Endometrium (tissue), 2 donors: ENCODE results near the gene CIB1.
"Not testable (repeated sequence)": the region's sequence is repeated elsewhere in the genome, so short reads cannot be mapped to it uniquely, and the experiment has no call there.

Source experiments
- FAIRE-seq: peaks from 2 replicates; lab custom pipeline; 2012; peaks lifted over from hg19 to GRCh38; lab: Jason Lieb, UNC
- donor health status: control.
- donor health status: control.

CIB1 gene

DNA sequence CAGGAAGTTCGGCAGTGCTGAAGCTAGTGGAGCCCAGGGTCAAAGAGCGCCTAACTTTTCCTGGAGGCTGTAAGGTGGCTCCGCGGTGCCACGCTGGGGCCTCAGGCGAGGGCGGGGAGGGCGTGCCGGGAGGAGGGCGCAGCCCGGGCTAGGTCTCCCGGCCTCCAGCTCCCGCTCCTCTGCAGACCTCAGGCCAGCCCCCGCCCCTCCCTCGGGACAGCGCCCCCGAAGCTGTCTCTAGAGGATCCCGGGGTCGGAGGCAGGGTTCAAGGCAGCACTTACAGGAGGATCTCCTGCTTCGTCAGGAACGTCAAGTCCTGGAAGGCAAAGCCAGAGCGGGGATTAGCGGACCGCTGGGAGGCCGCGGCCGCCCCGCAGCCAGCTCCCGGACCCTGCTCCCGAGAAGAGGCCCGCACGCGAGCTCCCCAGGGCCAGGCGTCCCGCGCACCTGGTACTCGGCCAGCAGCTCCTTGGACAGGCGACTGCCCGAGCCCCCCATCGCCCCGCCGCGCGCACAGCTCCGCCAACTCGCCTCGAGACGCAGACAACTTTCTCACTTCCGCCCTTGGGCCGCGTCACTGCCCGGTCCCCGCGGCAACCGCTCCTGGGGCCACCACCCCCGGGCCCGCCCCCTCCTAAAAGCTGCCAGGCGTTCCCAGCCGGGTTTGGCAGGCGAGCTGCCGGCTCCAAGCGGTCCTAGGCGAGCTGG is at the start of gene CIB1:
Gene CIB1, minus strand, starts transcription at position 555 of the 709 bp plus-strand sequence. Its CDS starts 56 bp downstream, at position 499.
- FAIRE-seq, result no peak

GRCh38 chr15:90281637-90282036 is 47.9 kb upstream of the CIB1 start:
- FAIRE-seq, result not testable (repeated sequence)

GRCh38 chr15:90280743-90281142 is 47.0 kb upstream of the CIB1 start:
- not testable (repeated sequence) for FAIRE-seq

GRCh38 chr15:90278467-90278866 is 44.7 kb upstream of the CIB1 start:
- FAIRE-seq, result not testable (repeated sequence)

DNA sequence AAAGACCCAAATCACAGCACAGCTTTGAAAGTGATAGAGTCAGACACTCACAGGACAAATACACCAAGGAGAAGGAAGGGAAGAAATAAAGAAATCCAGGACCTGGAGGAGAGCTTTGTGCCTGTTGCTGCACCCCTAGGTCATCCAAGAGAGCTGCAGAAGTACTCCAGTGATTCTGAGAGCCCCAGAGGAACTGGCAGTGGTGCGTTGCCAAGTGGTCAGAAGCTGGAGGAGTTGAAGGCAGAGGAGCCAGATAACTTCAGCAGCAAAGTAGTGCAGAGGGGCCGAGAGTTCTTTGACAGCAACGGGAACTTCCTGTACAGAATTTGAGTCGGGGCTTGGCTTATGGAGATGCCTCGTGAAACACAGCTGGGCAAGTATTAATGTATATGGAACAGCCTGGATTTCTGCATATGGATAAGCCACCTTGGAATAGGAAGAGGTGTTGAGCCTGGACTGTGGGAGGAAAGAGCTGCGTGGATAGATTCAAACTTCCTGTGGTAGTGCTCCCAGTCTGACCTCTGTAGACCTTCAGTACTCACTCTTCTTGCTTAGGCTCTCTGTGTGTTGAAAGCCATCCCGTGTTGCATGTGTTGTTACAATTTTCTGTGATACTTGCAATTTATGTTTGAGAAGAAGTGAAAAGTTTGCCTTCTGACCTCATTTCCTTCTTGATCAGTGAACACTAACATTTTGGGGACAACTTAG is 37.9 kb upstream of the CIB1 start:
- no peak for FAIRE-seq

DNA sequence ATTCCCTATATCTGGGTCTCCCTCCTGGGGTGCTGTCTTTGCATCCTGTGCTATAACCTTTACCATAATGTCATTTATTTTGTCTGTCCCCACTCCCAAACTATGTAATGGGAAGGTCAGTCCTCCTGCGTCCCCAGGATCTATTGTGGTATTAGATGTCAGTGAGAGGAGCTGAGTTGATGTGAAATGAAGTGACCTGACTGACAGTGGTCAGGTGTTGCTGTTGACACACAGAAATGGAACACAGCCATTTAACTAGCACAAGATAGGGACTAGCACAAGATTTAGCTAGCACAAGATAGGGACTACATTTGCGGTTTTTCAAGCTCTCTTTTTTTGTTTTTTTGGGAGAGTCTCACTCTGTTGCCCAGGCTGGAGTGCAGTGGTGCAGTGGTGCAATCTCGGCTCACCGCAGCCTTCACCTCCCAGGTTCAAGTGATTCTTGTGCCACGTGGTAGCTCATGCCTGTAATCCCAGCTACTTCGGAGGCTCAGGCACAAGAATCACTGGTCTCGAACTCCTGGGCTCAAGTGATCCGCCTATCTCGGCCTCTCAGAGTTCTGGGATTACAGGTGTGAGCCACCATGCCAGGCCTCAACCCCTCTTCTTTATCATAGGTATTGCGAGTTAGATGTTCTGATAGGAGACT is 36.9 kb upstream of the CIB1 start:
- no peak for FAIRE-seq

DNA sequence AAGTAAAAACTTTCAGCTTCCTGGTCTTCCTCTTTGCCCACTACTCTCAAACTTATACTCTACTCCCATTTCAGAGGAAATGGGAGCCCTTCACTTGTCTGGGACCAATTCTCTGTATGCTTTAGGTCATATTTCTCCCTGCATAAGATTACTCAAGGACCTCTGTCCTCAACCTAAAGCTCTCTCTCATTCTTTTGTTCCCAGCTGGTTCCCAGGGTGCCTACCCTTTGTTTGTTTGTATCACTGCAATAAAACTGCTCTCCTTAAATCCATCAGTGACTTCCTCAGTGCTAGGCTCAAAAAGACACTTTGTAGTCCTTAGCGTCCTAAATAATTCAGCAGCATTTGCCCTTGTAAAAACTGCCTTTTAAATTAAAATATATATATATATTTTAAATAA is 34.7 kb upstream of the CIB1 start:
- no peak for FAIRE-seq

DNA sequence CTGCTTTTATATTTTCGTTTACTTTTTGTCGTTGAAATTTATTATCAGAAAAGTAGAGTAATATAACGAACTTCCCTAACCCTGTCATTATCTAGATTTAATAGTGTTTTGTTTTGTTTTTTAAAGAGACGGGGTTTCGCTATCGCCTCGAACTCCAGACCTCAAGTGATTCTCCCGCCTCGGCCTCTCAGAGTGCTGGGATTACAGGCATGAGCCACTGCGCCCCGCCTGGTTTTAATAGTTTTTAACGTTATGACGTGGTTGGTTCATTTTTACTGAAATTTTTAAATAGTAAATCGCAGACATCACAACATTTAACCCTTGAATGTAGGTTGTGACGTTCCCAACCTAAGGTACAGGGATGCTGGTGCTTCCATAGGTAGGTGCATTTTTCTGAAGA is 32.7 kb upstream of the CIB1 start:
- no peak for FAIRE-seq

DNA sequence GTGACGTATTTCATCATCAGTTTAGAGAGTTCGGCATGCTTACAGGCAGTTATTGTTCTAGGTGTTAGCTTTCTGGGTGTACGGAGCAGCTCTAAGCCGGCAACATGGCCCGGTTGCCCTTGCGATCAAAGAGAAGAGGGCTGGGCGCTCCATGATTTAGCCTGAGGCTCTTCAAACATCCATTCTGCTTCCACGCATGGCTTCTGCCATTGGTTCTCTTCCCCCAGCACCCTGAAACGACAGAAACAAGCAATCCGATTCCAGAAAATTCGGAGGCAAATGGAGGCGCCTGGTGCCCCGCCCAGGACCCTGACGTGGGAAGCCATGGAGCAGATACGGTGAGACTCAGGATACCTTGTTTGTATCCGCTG is 32.3 kb upstream of the CIB1 start:
- no peak for FAIRE-seq

DNA sequence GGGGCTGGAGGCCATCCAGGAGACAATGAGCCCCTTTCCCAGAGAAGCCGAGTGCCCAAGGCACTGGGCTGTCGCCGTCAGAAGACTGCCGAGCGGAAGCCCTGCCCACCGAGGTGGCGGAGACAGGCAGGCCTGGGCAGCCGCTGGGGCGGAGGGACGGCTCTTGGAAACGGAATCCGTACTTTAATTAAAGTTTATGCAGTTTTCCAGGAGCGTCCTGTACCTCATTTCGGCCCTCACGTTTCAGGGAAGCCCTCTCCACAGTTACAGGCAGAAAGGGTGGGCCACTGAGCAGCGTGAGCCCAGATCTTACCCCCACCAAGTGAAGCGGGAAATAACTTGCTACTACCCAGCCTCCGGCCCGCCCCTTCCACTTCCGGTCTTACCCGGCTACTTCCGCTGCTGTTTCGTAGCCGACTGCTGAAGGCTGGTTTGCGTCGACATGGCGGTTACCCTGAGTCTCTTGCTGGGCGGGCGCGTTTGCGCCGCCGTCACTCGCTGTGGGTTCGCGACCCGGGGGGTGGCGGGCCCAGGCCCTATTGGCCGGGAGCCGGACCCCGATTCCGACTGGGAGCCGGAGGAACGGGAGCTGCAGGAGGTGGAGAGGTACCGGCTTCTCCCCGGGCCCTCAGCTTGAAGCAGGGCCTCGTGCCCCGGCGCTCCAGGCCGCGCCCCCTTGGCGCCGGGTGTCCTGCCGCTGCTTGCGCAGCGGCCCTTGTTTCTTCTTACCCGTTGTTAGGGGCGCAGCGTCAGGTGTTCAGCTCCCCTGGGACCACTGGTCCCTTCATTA is 31.7 kb upstream of the CIB1 start, which contains the start of gene NGRN:
Gene NGRN, plus strand, starts transcription at position 402 of the 790 bp plus-strand sequence. Its CDS starts 41 bp downstream, at position 443.
- no peak for FAIRE-seq

GRCh38 chr15:90264671-90265070 is 30.9 kb upstream of the CIB1 start:
- FAIRE-seq, result no peak

DNA sequence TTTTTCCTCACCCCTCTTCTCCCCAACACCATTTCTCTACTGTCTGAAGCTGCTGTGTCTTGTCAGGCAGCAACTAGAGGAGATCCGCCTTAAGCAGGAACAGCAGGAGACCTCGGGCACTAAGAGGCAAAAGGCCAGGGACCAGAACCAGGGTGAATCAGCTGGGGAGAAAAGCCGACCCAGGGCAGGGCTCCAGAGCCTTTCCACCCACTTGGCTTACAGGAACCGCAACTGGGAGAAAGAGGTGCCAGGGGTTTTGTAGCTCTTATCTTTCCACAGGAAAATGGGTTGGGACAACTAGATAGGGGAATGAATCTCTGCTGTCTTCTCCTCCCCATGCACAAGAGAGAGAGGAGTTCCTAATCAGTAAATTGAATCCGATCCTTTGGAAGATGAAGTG is 28.7 kb upstream of the CIB1 start:
- FAIRE-seq, result no peak

DNA sequence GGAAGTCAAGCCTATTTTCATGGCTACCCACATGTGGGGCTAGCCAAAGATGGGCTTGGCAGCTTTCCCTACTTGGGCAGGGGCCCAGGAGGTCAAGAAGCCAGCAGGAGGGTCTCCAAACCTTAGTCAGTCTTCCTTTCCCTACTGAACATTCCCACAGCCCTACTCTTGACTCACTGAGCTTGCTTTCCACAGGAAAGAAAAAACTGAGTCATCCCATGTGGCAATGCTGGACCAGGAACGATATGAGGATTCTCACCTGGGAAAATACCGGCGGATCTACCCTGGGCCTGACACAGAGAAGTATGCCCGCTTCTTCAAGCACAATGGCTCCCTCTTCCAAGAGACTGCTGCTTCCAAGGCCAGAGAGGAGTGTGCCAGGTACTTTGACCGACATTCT is 28.1 kb upstream of the CIB1 start:
- no peak for FAIRE-seq

DNA sequence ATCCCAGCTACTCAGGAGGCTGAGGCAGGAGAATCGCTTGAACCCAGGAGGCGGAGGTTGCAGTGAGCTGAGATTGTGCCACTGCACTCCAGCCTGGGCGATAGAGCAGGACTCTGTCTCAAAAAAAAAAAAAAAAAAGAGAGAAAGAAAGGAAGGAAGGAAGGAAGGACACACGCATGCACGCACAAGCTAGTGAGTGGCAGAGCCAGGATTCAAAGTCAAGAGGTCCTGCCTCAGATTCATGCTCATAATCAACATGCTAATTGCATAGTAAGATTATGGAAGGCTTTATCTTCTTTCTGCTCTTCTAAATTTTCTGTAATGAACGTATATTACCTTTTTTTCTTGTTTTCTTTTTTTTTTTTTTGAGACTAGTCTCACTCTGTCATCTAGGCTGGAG is 27.0 kb upstream of the CIB1 start:
- not testable (repeated sequence) for FAIRE-seq

DNA sequence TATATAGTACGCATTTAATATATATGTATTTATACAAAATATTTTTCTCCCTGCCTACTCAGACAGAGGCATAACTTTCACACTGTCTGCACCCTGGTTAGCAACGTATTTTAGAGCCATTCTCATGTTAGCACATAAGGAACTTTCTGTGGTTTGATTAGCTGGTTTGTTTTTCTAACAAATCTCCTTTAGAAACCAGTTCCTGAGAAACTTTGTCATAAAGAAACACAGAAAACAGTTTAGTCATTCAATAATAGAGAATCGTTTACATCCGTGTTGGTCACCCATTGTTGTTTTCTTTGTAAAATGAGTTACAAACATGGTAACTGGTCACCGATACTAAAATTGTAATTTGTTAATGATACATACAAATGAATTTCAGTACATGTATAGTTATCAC is 25.8 kb upstream of the CIB1 start:
- no peak for FAIRE-seq

GRCh38 chr15:90257776-90258175 is 24.0 kb upstream of the CIB1 start:
- FAIRE-seq, result no peak

DNA sequence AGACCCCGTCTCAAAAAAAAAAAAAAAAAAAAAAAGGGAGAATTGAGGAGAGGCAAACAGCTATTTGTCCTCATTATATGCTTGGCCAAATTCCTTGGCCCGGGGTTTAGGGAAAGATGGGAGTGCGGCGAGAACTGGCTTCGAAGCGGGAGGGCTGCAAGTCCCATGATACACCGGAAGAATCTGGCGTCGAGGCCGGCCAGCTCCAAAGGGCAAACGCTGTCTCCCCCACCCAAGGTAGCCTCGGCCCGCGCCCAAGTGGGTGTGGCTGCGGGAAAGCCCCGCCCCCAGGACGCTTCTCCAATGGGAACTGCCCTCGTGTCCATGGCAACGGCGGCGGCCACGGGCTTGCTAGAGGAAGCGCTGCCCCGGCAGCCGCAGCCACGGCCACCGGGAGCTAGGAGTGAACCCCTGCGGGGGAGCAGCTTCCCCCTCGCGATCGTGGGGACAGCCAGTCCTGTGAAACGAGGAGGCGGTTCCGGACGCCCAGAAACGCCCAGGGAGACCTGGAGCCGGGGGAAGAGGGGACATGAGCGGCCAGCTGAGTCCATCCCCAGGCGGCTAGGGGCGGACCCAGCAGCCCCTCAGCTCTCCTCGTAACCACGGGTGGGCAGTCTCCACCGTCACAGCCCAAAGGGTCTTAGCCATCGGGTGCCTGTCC is 15.6 kb upstream of the CIB1 start, which contains the start of gene TTLL13:
Gene TTLL13, plus strand, starts transcription at position 354 of the 661 bp plus-strand sequence. CDS start 1,075 bp downstream, outside the sequence.
- FAIRE-seq, result no peak

GRCh38 chr15:90248789-90249202 is 15.1 kb upstream of the CIB1 start:
- no peak for FAIRE-seq

DNA sequence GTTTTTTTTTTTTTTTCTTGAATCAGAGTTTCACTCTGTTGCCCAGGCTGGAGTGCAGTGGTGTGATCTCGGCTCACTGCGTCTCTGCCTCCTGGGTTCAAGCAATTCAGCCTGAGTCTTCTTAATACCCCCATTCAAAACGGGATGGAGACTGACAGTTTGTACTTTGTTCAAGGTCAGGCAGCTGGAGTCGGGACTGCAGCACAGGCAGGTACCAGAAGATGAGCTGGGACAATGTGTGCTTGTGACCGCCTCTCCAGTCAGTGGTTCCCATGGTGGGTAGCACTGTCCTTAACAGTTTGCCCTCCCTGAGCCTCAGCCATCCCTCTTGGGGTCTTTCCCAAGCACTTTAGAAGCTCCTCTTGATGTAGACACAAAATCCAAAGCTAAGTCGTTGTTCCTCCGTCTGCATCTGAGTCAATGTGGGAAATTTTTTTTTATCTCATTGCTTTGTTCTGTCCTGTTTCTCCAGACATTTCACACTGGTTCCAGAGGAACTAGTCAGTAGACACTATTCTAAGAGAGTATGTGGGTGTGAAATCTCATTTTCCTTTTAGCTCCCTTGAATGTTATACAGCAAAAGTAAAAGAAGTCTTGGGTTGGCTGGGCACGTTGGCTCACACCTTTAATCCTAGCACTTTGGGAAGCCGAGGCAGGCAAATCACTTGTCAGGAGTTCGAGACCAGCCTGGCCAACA is 10.3 kb upstream of the CIB1 start:
- FAIRE-seq, result no peak

GRCh38 chr15:90241343-90242192 is 7.8 kb upstream of the CIB1 start:
- no peak for FAIRE-seq
